Activated CD4-positive, alpha-beta T cell treated with anti-CD3 and anti-CD28 coated beads, Interleukin-2, Interleukin-4, amounts not matched to agents 100 ng/mL and 50 ng/mL, durations not matched to agents 16 hours and 8 hours (primary cell): ENCODE measurements around the gene PPFIBP1.

Experiments used
- DNase-seq: peaks from one replicate; pipeline ENCODE4 v3.0.0-alpha.2; 2020; ENCODE audit warnings: low spot score

Gene PPFIBP1

DNA sequence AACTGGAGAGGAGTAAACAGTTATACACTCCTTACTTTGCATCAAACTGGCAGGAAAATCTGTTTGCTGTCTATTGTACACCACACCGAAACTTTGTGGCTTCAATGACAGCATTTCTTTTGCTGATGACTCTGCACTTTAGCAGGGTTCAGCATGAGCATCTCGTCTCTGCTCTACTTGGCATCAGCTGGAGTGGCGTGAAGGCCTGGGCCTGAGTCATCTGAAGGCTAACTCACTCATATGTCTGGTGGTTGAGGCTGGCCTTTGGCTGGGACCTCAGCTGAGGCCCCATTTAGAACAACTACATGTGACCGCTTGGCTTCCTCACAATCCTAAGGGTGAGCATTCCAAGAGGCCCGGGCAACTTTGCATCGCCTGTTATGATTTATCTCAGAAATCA lies 143.5 kb downstream of the PPFIBP1 start:
- peak; percentile 49 for DNase-seq

DNA sequence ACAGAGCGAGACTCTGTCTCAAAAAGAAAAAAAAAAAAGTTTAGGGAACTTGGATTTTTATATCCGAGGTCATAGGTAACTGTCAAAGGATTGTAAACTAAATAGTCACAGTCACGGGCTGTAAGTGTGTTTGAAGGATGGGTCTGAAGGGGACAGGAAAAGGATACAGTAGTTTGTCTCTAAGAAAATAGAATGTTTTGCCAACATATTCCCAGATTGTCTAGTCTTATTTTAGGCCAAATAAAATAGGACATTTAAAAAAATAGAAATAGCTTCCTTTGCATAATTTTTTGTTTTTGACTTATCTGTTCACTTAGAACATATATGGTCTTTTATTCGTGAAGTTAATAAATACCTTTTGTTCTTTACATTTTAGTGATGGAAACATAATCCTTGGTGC lies 148.0 kb downstream of the PPFIBP1 start:
- DNase-seq = no peak

DNA sequence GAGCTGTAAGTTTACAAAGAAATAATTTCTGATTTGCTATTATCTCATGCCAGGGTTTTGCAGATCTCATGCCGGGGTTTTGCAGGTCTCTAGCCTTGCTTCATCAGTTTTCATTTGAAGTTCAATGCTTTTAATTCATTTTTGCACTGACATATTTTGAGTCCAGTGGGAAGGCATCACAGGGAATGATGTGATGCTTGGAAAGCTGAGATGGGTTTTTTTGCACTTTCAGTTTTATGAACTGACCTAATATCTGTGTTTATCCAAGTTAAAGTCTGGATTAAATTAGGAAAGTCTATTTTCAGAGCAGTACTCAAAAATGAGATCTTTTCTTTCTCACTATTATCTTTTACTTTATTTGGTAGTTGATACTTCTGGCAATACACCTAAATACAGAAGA lies 148.6 kb downstream of the PPFIBP1 start:
- DNase-seq = no peak

DNA sequence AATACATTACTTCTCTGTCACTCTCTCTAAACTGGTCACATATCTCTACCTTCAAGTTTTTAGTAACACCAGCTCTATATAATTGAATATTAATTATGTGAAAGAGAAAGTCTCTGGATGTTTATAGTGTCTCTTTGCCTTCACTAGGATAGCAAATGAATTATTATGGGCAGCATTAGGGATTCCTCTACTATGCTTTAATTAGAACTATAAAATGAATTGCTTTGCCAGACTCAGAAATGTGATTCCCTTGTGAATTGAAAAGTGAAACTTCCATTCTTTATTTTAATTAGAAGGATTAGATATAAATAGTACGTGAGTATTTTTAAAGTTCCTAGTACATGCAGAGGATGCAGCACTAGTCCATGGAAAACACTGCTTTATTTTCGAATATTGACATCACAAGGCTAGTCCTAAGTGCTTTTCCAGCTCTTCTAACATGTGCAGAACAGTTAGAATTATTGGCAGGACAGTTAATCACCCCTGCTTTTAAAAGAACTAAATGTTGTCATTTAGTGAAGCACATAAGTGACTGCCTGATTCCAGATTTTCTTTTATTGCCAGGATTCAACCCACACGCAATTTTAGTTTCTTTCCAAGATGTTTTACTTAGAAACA lies 149.2 kb downstream of the PPFIBP1 start:
- DNase-seq = no peak

DNA sequence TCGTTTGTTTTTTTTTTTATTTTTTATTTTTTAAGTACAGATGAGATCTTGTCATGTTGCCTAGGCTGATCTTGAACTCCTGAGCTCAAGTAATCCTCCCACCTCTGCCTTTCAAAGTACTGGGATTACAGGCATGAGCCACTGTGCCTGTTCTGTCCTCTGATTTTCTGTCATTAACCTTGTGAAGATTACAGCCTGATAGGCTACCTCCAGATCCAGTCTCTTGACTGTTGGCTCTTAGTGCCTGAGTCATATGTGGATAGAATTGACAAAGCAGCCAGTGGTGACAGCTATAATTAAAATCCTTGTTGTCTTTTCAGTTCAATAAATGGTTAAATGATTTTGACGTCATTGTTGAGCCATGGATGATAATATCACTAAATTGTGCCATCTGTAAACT lies 151.0 kb downstream of the PPFIBP1 start:
- peak; percentile 6 for DNase-seq

DNA sequence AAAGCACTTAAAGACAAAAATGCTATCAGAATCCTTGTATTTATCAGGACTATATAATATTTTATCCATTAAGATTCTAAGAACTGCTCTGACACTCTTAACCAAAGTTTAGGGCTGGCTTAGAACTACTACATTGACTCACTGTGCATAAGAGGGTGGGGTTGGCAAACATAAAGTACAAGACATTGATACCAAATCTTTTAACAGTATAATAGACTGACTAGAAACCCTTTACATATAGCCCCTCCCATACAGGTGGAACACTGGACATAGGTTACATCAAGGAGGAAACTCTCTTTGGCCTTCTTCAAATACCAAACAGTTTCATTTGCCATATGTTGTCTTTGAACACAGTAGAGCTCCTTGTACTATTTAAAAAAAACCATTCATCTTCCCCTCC lies 156.6 kb downstream of the PPFIBP1 start:
- no peak for DNase-seq

DNA sequence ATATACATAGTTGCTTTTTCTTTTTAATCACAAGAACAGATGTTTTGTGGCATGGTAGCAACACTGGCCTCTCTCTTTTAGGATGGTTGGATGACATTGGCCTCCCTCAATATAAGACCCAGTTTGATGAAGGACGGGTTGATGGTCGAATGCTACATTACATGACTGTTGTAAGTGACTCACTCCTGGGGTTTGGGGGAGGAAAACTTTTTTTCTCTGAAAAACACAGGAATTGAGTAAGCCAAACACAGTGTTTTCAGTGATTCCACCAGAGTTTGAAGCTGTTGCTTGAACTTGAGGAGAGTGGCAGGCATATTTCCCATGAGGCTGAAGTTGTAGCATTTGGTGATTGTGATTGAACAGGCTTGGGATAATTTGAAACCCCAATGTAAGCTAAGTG lies 158.5 kb downstream of the PPFIBP1 start:
- DNase-seq = no peak

DNA sequence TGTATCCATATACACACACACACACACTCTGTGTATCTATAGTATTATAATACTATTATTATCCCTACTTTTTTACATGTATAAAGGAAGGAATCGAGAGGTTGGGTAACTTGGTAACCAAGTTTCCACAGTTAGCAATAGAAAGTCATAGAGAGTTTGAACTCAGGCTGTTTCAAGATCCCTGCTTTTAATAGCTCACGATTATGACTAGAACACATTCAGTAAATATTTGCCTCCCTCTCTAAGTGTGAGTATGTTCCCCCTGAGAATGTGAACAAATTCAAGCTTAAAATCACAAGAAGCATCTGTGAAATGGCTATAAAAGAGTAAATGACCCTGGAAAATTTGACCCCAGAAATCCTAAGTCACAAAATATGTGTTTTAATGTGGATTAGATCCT lies 161.3 kb downstream of the PPFIBP1 start:
- DNase-seq = no peak

DNA sequence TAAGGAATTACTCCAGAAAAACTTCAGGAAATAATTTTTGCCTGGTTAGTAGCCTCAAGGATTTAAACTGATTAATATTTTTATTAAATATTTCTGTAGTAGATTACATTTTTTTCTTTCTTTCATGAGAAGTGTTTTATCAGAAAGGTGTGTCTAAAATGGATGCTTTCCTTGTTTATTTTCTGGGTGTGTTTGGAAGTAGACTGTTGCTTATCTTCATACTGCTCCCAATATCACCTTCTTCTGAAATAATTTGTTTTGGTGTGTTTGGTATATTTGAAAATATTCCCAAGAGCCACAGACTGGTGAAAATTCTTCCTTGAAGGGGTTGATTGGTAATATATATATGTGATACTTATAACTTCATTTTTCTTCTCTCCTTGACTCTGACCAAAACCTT lies 162.1 kb downstream of the PPFIBP1 start:
- no peak for DNase-seq

DNA sequence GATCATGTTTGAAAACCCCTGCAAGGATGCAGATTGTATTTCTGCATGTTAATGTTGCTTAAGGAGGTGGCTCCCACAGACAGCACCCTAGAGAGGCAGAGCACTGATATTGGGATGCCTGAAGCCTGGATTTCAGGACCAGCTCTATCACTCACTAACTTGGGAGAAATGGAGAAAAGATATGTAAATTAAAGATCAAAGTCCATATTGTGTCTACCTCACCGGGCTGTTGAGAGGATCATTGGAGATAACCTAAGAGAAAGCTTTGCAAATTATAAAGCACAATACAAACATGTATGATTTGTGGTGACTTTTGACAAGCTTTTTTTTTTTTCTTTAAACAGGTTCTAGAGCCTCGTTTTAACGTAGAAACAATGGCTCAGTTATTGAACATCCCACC lies 164.7 kb downstream of the PPFIBP1 start:
- no peak for DNase-seq

DNA sequence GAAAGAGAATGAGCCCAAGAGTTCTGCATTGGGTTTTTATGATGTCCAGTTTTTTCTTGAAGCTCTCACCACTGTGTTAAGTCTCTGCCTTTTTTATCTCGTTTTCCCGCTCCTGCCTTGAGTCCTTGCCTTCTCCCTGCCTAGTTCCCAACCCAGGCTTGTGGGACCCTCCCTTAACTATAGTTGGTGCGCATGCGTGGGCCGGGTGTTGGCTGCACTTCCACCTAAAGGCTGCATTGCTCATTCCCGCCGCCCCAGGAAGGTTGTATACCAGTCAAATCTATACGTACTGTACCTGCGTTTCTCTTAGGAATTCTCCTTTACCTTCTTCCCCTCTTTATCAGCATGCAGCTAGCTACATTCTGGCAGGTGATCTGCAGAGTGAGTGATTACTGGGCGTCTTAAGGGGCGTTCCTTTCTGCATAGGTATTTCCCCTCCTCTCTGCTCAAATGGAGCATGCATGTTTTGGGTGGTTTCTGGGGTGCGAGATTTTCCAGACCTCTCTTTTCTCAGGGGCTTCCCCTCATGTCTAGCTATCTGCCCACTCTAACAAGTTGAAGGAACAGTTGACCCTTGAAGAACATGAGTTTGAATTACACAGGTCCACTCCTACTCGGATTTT lies 165.7 kb downstream of the PPFIBP1 start:
- DNase-seq = no peak

DNA sequence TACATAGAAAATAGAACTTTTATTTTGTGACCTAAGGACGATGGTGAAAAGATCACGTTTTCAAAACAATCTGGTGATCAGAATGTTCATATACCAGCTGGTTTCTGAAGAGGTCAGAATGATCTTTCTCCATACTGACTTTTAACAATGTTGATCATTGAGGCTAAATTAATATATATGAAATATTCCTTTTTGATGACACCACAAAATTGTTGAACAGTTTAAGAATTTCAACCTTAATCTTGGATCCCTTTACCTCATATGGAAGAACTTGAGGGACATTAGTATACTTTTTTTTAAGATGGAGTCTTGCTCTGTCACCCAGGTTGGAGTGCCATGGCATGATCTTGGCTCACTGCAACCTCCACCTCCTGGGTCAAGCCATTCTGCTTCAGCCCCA lies 169.4 kb downstream of the PPFIBP1 start:
- no peak for DNase-seq

DNA sequence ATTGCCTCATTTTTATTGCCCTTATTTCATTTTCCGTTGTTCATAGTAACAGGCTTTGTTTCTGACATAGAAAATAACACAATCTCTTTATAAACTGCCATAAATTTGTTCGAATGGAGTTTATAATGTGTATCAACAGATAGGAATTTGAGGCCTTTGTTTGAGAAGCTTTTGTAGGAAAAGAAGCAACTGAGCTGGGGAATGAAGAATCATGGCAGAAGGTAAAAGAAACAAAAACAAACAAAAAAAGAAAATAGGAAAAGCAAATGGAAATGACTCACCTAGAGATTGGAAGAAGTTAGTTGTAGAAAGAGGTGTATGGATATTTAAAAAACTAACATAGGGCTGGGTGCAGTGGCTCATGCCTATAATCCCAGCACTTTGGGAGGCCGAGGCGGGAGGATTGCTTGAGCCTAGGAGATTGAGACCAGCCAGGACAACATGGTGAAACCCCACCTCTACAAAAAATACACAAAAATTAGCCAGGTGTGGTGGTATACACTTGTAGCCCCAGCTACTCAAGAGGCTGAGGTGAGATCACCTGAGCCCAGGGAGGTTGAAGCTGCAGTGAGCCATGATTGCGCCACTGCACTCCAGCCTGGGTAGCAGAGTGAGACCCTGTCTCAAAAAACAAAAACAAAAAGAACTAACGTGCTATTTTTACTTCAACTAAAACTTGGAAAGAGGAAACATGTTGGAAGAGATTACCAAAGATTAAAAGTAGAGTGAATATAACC lies 171.7 kb downstream of the PPFIBP1 start:
- DNase-seq = no peak

DNA sequence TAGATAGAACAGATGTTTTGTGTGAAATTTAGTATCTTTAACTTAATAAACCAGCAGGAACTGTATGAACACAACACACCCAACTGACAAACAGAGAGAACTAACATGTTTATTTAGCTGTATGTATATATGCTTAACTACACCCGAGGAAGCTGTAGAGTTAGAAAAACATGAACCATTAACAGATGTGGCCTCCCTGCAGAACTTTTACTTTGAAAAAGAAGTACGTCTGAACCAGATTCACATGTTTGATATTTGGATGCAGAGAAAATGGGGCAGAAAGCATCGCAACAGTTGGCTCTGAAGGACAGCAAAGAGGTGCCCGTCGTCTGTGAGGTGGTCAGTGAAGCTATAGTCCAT lies 172.3 kb downstream of the PPFIBP1 start, which contains the start of gene REP15:
TSS of gene REP15 (plus strand) at position 155 of the 360 bp plus-strand sequence. CDS start at position 271, 116 bp downstream.
- no peak for DNase-seq

DNA sequence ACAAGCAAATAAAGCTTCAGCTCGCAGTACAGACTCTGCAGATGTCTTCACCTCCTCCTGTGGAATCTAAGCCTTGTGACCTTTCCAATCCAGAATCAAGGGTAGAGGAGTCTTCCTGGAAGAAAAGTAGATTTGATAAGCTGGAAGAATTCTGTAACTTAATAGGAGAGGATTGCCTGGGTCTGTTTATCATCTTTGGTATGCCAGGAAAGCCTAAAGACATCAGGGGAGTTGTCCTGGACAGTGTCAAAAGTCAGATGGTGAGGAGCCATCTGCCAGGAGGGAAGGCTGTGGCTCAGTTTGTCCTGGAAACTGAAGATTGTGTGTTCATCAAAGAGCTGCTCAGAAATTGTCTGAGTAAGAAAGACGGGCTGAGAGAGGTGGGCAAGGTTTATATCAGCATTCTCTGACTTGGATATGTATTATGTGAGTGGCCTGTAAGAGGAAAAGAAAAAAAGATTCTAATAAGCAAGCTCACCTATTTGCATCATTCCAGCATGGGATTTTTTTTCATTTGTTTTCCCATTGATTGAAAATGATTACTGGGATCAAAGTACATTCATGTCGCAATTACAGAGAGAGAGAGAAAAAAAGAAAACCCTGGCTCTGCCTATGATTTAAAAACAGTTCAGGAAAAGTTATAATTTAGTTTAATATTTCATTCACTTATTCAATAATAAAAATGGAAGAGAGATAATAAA lies 173.0 kb downstream of the PPFIBP1 start:
- DNase-seq = no peak

DNA sequence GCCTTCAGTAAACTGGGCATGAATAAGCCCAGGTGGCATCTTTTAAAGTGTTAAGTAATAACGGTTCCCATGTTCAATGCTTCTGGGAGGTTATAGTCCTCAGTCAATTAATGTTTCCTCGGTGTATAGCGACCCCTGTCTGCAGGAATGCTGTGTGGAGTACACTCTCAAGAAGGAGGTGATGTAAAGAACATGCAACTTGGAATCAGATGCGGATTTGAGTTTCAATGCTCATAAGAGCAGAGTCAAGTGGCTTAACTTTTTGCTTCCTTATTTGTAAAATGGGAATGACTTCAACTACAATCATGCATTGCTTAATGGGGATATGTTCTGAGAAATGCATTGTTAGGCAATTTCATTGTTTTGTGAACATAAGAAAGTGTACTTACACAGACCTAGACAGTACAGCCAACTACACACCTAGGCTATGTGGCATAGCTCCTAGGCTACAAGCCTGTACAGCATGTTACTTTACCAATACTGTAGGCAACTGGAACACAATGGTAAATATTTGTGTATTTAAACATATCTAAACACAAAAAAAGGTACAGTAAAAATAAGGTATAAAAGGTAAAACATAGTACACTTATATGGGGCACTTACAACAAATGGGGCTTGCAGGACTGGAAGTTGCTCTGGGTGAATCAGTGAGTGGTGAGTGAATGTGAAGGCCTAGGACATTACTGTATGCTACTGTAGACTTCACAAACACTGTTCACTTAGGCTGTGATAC lies 179.9 kb downstream of the PPFIBP1 start:
- DNase-seq = peak; percentile 81

DNA sequence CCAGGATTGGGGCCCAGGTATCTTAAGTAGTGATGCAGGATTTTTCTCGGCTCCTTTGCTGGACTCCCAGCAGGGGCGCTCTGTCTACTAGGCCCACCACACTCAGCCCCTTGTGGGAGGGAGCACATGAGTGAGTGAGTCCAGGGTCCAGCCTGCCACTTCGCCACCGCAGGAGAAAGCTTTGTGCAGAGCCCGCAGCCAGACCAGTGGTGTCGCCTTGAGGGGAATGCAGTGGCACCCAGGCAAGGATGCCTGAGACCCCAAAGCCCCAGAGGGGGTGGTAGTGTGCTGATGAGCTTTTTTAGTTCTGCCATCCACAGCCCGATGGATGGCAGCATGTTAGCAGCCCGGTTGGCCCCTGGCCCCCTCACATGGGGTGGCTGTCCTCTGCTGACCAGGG lies 181.3 kb downstream of the PPFIBP1 start:
- no peak for DNase-seq

DNA sequence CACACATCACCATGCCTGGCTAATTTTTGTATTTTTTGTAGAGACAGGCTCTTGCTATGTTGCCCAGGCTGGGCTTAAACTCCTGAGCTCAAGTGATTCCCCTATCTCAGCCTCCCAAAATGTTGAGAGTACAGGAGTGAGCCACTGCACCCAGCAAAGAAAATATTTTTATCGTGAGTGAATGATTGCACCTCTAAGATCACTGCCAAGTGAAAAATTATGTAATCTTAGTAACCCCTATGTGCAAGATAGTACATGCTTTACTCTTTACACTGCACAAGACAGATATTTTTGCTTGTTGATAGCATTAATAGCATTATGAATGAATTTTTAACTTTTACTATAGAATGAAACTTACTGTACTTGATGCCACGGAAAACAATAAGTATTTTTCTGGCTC lies 183.2 kb downstream of the PPFIBP1 start:
- DNase-seq = no peak

DNA sequence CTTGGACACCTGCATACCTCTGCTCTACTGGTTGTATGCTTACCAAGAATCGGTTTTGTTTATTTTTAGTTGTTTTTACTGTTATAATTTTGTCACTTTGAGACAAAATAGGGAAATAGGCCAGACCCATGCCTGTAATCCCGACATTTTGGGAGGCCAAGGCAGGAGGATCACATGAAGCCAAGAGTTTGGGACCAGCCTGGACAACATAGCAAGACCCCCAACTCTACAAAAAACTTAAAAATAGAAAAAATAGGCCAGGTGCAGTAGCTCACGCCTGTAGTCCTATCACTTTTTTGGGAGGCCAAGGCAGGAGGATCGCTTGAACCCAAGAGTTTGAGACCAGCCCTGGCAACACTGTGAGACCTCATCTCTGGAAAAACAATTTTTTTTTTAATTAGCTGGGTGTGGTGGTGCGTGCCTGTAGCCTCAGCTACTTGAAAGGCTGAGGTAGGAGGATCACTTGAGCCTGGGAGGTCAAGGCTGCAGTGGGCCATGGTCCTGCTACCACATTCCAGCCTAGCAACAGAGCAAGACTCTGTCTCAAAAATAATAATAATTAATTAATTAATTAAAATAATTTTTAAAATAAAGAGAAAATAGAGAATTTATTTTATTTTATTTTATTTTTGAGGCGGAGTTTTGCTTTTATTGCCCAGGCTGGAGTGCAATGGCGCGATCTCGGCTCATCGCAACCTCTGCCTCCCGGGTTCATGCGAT lies 185.4 kb downstream of the PPFIBP1 start:
- no peak for DNase-seq

DNA sequence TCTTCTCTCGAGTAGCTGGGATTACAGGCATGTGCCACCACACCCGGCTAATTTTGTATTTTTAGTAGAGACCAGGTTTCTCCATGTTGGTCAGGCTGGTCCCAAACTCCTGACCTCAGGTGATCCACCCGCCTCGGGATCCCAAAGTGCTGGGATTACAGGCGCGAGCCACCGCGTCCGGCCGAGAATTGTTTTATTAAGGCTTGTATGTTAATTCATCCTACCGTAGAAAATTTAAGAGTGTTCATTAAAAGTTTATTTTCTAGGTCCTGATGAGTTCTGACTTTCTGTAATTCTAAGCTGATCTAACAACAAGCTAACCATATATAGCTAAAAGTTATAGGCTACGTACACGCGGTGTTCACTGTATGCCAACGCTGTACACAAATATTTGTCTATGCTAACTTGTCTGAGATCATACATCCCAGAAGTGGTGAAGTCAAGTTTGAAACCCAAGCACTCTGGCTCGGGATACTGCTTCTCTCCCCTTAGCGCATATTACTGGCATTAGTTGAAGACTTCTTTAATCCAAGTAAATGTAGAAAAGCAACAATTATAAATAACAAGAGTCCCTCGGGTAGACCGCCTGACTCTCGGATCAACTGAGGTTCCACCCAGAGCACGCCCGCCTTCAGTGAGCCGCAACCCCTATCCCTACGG lies 186.1 kb downstream of the PPFIBP1 start:
- peak; percentile 16 for DNase-seq
